GM18511 (cell line): ENCODE data around the gene INSRR.

Experiments used
- ATAC-seq: cut with Tn5 transposase; IDR thresholded peaks from one replicate; pipeline ENCODE4 v1.9.1; 2021; ENCODE audit warnings: mild to moderate bottlenecking, moderate library complexity; ENCODE audit not compliant: unreplicated experiment

INSRR gene

GRCh38 chr1:156858959-156859522 lies at the start of gene INSRR:
TSS of gene INSRR (minus strand) at chr1:156859117. CDS start at chr1:156858621, 496 bp downstream.
- no peak for ATAC-seq

GRCh38 chr1:156908541-156908940 lies 49.6 kb upstream of the INSRR start:
- no peak for ATAC-seq

GRCh38 chr1:156906206-156906906 lies 47.4 kb upstream of the INSRR start:
- no peak for ATAC-seq

GRCh38 chr1:156905651-156906050 lies 46.7 kb upstream of the INSRR start:
- ATAC-seq = no peak

- ATAC-seq = no peak
These were observed 46.3 kb upstream of the INSRR start for GRCh38 chr1:156905176-156905575.

GRCh38 chr1:156904187-156904959 lies 45.5 kb upstream of the INSRR start:
- ATAC-seq = no peak

- no peak for ATAC-seq
These were observed 44.6 kb upstream of the INSRR start for GRCh38 chr1:156903328-156904091.

GRCh38 chr1:156901966-156902915 lies 43.3 kb upstream of the INSRR start:
- ATAC-seq = no peak

- ATAC-seq = no peak
These were observed 42.6 kb upstream of the INSRR start for GRCh38 chr1:156901590-156901900.

- no peak for ATAC-seq
These were observed 42.1 kb upstream of the INSRR start for GRCh38 chr1:156900896-156901589.

GRCh38 chr1:156899956-156900718 lies 41.2 kb upstream of the INSRR start:
- ATAC-seq = no peak

- no peak for ATAC-seq
These were observed 40.2 kb upstream of the INSRR start for GRCh38 chr1:156898971-156899664.

GRCh38 chr1:156898161-156898566 lies 39.2 kb upstream of the INSRR start:
- no peak for ATAC-seq

GRCh38 chr1:156897078-156897825 lies 38.3 kb upstream of the INSRR start:
- ATAC-seq = no peak

- ATAC-seq = no peak
These were observed 37.6 kb upstream of the INSRR start for GRCh38 chr1:156896490-156897033.

GRCh38 chr1:156895927-156896326 lies 37.0 kb upstream of the INSRR start:
- no peak for ATAC-seq

- ATAC-seq = no peak
These were observed 36.5 kb upstream of the INSRR start for GRCh38 chr1:156895455-156895812.
